BLaER1 treated with 17β-estradiol and CSF1 and Interleukin-3, amounts not matched to agents 10 nM and 100 nM (cell line): Measurements from ENCODE around the gene TENM3.

ENCODE experiments used
- H3K27ac ChIP-seq, 11 experiments: shearing (Covaris generic); formaldehyde crosslinking; 2 replicates each; pipeline ENCODE4 v1.8.1; 2022
- H3K27me3 ChIP-seq, 11 experiments: shearing (Covaris generic); formaldehyde crosslinking; 2 replicates each; pipeline ENCODE4 v1.8.1; 2022
- H3K36me3 ChIP-seq, 11 experiments: shearing (Covaris generic); formaldehyde crosslinking; 2 replicates each; pipeline ENCODE4 v1.8.1; 2022
- H3K4me1 ChIP-seq, 10 experiments: shearing (Covaris generic); formaldehyde crosslinking; 2 replicates each; pipeline ENCODE4 v1.8.1; 2022
- H3K4me2 ChIP-seq, 11 experiments: shearing (Covaris generic); formaldehyde crosslinking; 2 replicates each; pipeline ENCODE4 v1.8.1; 2022
- H3K4me3 ChIP-seq, 10 experiments: shearing (Covaris generic); formaldehyde crosslinking; 2 replicates each; pipeline ENCODE4 v1.8.1; 2022
- H3K9ac ChIP-seq, 11 experiments: shearing (Covaris generic); formaldehyde crosslinking; 2 replicates each; pipeline ENCODE4 v1.8.1; 2022
- H3K9me3 ChIP-seq, 11 experiments: shearing (Covaris generic); formaldehyde crosslinking; replicated peaks in 1 of 11; 2 replicates each; pipeline ENCODE4 v1.8.1; 2022
- H4K20me1 ChIP-seq, 11 experiments: shearing (Covaris generic); formaldehyde crosslinking; 2 replicates each; pipeline ENCODE4 v1.8.1; 2022
- Cebpa-rat ChIP-seq, 11 experiments: shearing (Covaris generic); IDR thresholded peaks; 2 replicates each; pipeline ENCODE4 v1.8.1; 2022

TENM3 gene

GRCh38 chr4:182351485-182351884 is 108.3 kb downstream of the TENM3 start:
- no peaks in the 10 kb centered on the region for H3K27me3 ChIP-seq
- H3K9ac ChIP-seq, result no peak overlapping the region
- peaks cover 0 to 7% (median 4%) of the 10 kb centered on the region in 11 experiments; a peak in 6 of 22 replicates for H3K36me3 ChIP-seq
- H3K27ac ChIP-seq, result peak overlapping the region in 7 of 11 experiments; percentile 28 to 54 (median 43); a peak in 9 of 22 replicates
- no peak for TF ChIP-seq Cebpa-rat (IDR thresholded peaks at IDR 0.05)
- peaks cover 10 to 53% (median 26%) of the 10 kb centered on the region in 10 experiments; a peak in 19 of 20 replicates for H3K4me1 ChIP-seq
- H4K20me1 ChIP-seq, result no peaks in the 10 kb centered on the region
- H3K9me3 ChIP-seq, result peaks cover 0 to 24% (median 5%) of the 10 kb centered on the region in 11 experiments; a peak in 10 of 22 replicates
- H3K4me3 ChIP-seq, result no peak overlapping the region
- H3K4me2 ChIP-seq, result peak overlapping the region in 2 of 11 experiments; percentile 12 to 14; a peak in 2 of 22 replicates

GRCh38 chr4:182354106-182354505 is 110.9 kb downstream of the TENM3 start:
- Histone ChIP-seq H3K4me1 (peaks cover 10 to 46% (median 26%) of the 10 kb centered on the region in 10 experiments; a peak in 19 of 20 replicates), H3K4me2 (peak overlapping the region in 5 of 11 experiments; percentile 22 to 82 (median 74); a peak in 5 of 22 replicates), H3K9me3 (peaks cover 0 to 25% (median 5%) of the 10 kb centered on the region in 11 experiments; a peak in 10 of 22 replicates), H3K27ac (peak overlapping the region in 9 of 11 experiments; percentile 71 to 92 (median 83); a peak in 18 of 22 replicates), H3K4me3 (no peak overlapping the region), H3K9ac (peak overlapping the region in 3 of 11 experiments; percentile 5 to 67 (median 46); a peak in 3 of 22 replicates), H4K20me1 (no peaks in the 10 kb centered on the region), H3K27me3 (no peaks in the 10 kb centered on the region), H3K36me3 (peaks cover 0 to 7% (median 4%) of the 10 kb centered on the region in 11 experiments; a peak in 5 of 22 replicates)
- TF ChIP-seq Cebpa-rat (IDR thresholded peaks at IDR 0.05), result no peak

GRCh38 chr4:182354867-182355266 is 111.7 kb downstream of the TENM3 start:
- Histone ChIP-seq H3K4me3 (peak overlapping the region in 5 of 10 experiments; percentile 21 to 65 (median 54); a peak in 8 of 20 replicates), H4K20me1 (no peaks in the 10 kb centered on the region), H3K27me3 (no peaks in the 10 kb centered on the region), H3K4me1 (peaks cover 10 to 46% (median 26%) of the 10 kb centered on the region in 10 experiments; a peak in 19 of 20 replicates), H3K4me2 (peak overlapping the region; percentile 34 to 83 (median 69)), H3K9ac (peak overlapping the region in 8 of 11 experiments; percentile 55 to 75 (median 66); a peak in 14 of 22 replicates), H3K9me3 (peaks cover 0 to 25% (median 5%) of the 10 kb centered on the region in 11 experiments; a peak in 10 of 22 replicates), H3K36me3 (peaks cover 0 to 7% (median 4%) of the 10 kb centered on the region in 11 experiments; a peak in 5 of 22 replicates), H3K27ac (peak overlapping the region in 9 of 11 experiments; percentile 71 to 92 (median 83); a peak in 18 of 22 replicates)
- peak in 9 of 11 experiments; percentile 76 to 96 (median 89); a peak in 17 of 22 replicates for TF ChIP-seq Cebpa-rat (IDR thresholded peaks at IDR 0.05)

GRCh38 chr4:182367153-182367552 is 124.0 kb downstream of the TENM3 start:
- Histone ChIP-seq H3K4me3 (no peak overlapping the region), H3K9ac (no peak overlapping the region)
- TF ChIP-seq Cebpa-rat (IDR thresholded peaks at IDR 0.05), result no peak

GRCh38 chr4:182369211-182369610 is 126.0 kb downstream of the TENM3 start:
- no peak overlapping the region for H3K9ac ChIP-seq
- no peak for TF ChIP-seq Cebpa-rat (IDR thresholded peaks at IDR 0.05)
- no peak overlapping the region for H3K4me3 ChIP-seq
- no peak overlapping the region for H3K27ac ChIP-seq
- H3K9me3 ChIP-seq, result peaks cover 0 to 16% (median 0%) of the 10 kb centered on the region in 11 experiments; a peak in 4 of 22 replicates
- H3K27me3 ChIP-seq, result no peaks in the 10 kb centered on the region
- H3K4me2 ChIP-seq, result peak overlapping the region in 4 of 11 experiments; percentile 12 to 52 (median 37); a peak in 5 of 22 replicates
- H3K4me1 ChIP-seq, result peaks cover 0 to 17% (median 7%) of the 10 kb centered on the region in 10 experiments; a peak in 10 of 20 replicates
- no peaks in the 10 kb centered on the region for H4K20me1 ChIP-seq
- H3K36me3 ChIP-seq, result peaks cover 0 to 20% (median 9%) of the 10 kb centered on the region in 11 experiments; a peak in 9 of 22 replicates

More at GRCh38 chr4:182367153-182367552, 124.0 kb downstream of the TENM3 start:
- peaks cover 0 to 10% (median 0%) of the 10 kb centered on the region in 11 experiments; a peak in 2 of 22 replicates for H3K9me3 ChIP-seq
- no peak overlapping the region for H3K4me2 ChIP-seq
- H3K36me3 ChIP-seq, result peaks cover 0 to 10% (median 0%) of the 10 kb centered on the region in 11 experiments; a peak in 3 of 22 replicates
- H3K27me3 ChIP-seq, result no peaks in the 10 kb centered on the region
- no peak overlapping the region for H3K27ac ChIP-seq
- H3K4me1 ChIP-seq, result peaks cover 0 to 17% (median 7%) of the 10 kb centered on the region in 10 experiments; a peak in 10 of 20 replicates
- no peaks in the 10 kb centered on the region for H4K20me1 ChIP-seq

- no peak for TF ChIP-seq Cebpa-rat (IDR thresholded peaks at IDR 0.05)
- H3K9ac ChIP-seq, result no peak overlapping the region
- H3K9me3 ChIP-seq, result peaks cover 0 to 8% (median 0%) of the 10 kb centered on the region in 11 experiments; a peak in 4 of 22 replicates
- H3K4me1 ChIP-seq, result peaks cover 0 to 17% (median 7%) of the 10 kb centered on the region in 10 experiments; a peak in 10 of 20 replicates
- no peaks in the 10 kb centered on the region for H3K27me3 ChIP-seq
- no peak overlapping the region for H3K4me3 ChIP-seq
- H4K20me1 ChIP-seq, result no peaks in the 10 kb centered on the region
- H3K27ac ChIP-seq, result no peak overlapping the region
- peaks cover 0 to 14% (median 9%) of the 10 kb centered on the region in 11 experiments; a peak in 9 of 22 replicates for H3K36me3 ChIP-seq
- no peak overlapping the region for H3K4me2 ChIP-seq
Measured at GRCh38 chr4:182370491-182370890, 127.3 kb downstream of the TENM3 start.

GRCh38 chr4:182380771-182381181 is 137.6 kb downstream of the TENM3 start:
- no peak overlapping the region for H3K27ac ChIP-seq
- TF ChIP-seq Cebpa-rat (IDR thresholded peaks at IDR 0.05), result no peak
- no peaks in the 10 kb centered on the region; a peak in 1 of 22 replicates for H4K20me1 ChIP-seq

GRCh38 chr4:182382941-182383340 is 139.7 kb downstream of the TENM3 start:
- Histone ChIP-seq H3K27ac (no peak overlapping the region), H4K20me1 (no peaks in the 10 kb centered on the region; a peak in 1 of 22 replicates), H3K4me3 (no peak overlapping the region), H3K9ac (no peak overlapping the region), H3K27me3 (no peaks in the 10 kb centered on the region), H3K9me3 (peaks cover 0 to 23% (median 11%) of the 10 kb centered on the region in 11 experiments; a peak in 10 of 22 replicates), H3K36me3 (peaks cover 0 to 27% (median 0%) of the 10 kb centered on the region in 11 experiments; a peak in 6 of 22 replicates), H3K4me2 (no peak overlapping the region), H3K4me1 (peaks cover 0 to 15% (median 7%) of the 10 kb centered on the region in 10 experiments; a peak in 11 of 20 replicates)
- no peak for TF ChIP-seq Cebpa-rat (IDR thresholded peaks at IDR 0.05)

More at GRCh38 chr4:182380771-182381181, 137.6 kb downstream of the TENM3 start:
- peaks cover 0 to 9% (median 3%) of the 10 kb centered on the region in 10 experiments; a peak in 10 of 20 replicates for H3K4me1 ChIP-seq
- H3K36me3 ChIP-seq, result peaks cover 0 to 23% (median 0%) of the 10 kb centered on the region in 11 experiments; a peak in 5 of 22 replicates
- no peak overlapping the region for H3K4me3 ChIP-seq
- H3K9ac ChIP-seq, result no peak overlapping the region
- H3K27me3 ChIP-seq, result no peaks in the 10 kb centered on the region
- H3K9me3 ChIP-seq, result peaks cover 0 to 9% (median 0%) of the 10 kb centered on the region in 11 experiments; a peak in 2 of 22 replicates
- H3K4me2 ChIP-seq, result no peak overlapping the region
